Calu3 (cell line): ENCODE measurements around the gene PPP2R2C. TPM values are rescaled to one million over a fixed set of nuclear protein-coding genes. Genes with fewer than 3 reads are reported as not detected.

Experiments
- BruUV-seq: library from RNA; stranded (reverse); fragments of 400-500 nt; replicated peaks from 2 replicates; lab custom pipeline; 2021; lab: Mats Ljungman, UMichigan
- CTCF ChIA-PET: fragments of 300-600 bp; sonication (Branson Sonifier 250); formaldehyde crosslinking; loops from one replicate; lab custom pipeline; 2022; ENCODE audit warnings: antibody characterized with exemption; lab: Charles Lee
- DNase-seq: peaks from one replicate; pipeline ENCODE4 v3.0.0; 2022
- H3K27ac Mint-ChIP-seq: one replicate; pipeline ENCODE4 v1.8.0; 2022; ENCODE audit warnings: mixed read lengths; ENCODE audit not compliant: unreplicated experiment
- H3K27me3 Mint-ChIP-seq: one replicate; pipeline ENCODE4 v1.8.0; 2022; ENCODE audit warnings: mixed read lengths; ENCODE audit not compliant: unreplicated experiment
- H3K36me3 Mint-ChIP-seq: one replicate; pipeline ENCODE4 v1.8.0; 2022; ENCODE audit warnings: mild to moderate bottlenecking, moderate library complexity, mixed read lengths; ENCODE audit not compliant: insufficient read depth, unreplicated experiment
- H3K4me1 Mint-ChIP-seq: one replicate; pipeline ENCODE4 v1.8.0; 2022; ENCODE audit warnings: mild to moderate bottlenecking, low read depth, mixed read lengths; ENCODE audit not compliant: unreplicated experiment
- H3K4me3 Mint-ChIP-seq: one replicate; pipeline ENCODE4 v1.8.0; 2022; ENCODE audit warnings: mild to moderate bottlenecking, low read depth, moderate library complexity, mixed read lengths; ENCODE audit not compliant: unreplicated experiment
- H3K9me3 Mint-ChIP-seq: one replicate; pipeline ENCODE4 v1.8.0; 2022; ENCODE audit warnings: low read depth, mixed read lengths; ENCODE audit not compliant: unreplicated experiment
- intact Hi-C: fragments of 100-400 bp; cut with micrococcal nuclease; formaldehyde crosslinking; loops from one replicate; pipeline ENCODE4 v1.10.0; 2022; ENCODE audit not compliant: unreplicated experiment
- total RNA-seq: library from RNA; stranded (reverse); gene quantifications from 2 replicates; pipeline ENCODE4 v1.2.3, GENCODE V29; 2022
- TF ChIP-seq, protein P1 (sequence below): fragments of 200-600 bp; IDR thresholded peaks from one replicate; pipeline ENCODE4 v1.8.0; 2022; ENCODE audit warnings: antibody characterized with exemption; ENCODE audit not compliant: unreplicated experiment

Gene PPP2R2C
- total RNA-seq, 1 experiment from 2014 or later: 9.4 TPM

DNA sequence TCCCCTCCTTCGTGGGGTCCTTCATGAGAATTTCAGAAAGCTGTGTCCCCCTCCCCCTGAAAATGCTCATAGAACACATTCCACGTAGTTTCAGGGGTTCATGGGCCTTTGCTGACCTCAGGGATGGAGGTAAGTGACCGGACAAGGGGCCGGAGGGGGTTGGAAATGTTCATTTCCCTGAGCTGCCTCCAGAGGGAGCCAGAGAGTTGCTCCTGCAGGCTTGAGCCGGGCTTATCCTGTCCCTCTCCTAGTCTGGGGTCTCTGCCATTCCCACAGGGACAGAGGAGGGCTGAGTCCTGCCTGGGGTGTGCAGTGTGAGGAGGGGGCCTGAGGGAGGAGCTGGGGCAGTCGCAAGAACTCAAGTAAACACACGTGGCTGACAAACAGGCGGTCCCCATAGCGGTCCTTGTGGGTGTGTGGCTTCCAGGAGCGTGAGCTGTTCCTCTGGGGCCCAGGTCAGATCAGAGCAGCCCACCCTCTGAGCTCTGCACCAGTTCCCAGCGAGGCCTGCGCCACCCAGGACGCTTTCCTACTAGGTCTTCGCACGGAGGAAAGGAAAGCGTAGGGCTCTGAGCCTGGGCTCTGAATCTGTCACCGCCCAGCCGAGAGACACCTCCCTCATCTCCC lies 140.3 kb downstream of the PPP2R2C start:
- peak; percentile 59 for DNase-seq
- no TSS peak for BruUV-seq
- Mint-ChIP-seq H3K27ac (no peak overlapping the region), H3K36me3 (peaks cover 4% of the 10 kb centered on the region), H3K9me3 (no peaks in the 10 kb centered on the region), H3K27me3 (peaks cover 13% of the 10 kb centered on the region), H3K4me1 (peaks cover 2% of the 10 kb centered on the region), H3K4me3 (no peak overlapping the region)
- intact Hi-C loops: no loop called here
- TF ChIP-seq, protein P1, sequence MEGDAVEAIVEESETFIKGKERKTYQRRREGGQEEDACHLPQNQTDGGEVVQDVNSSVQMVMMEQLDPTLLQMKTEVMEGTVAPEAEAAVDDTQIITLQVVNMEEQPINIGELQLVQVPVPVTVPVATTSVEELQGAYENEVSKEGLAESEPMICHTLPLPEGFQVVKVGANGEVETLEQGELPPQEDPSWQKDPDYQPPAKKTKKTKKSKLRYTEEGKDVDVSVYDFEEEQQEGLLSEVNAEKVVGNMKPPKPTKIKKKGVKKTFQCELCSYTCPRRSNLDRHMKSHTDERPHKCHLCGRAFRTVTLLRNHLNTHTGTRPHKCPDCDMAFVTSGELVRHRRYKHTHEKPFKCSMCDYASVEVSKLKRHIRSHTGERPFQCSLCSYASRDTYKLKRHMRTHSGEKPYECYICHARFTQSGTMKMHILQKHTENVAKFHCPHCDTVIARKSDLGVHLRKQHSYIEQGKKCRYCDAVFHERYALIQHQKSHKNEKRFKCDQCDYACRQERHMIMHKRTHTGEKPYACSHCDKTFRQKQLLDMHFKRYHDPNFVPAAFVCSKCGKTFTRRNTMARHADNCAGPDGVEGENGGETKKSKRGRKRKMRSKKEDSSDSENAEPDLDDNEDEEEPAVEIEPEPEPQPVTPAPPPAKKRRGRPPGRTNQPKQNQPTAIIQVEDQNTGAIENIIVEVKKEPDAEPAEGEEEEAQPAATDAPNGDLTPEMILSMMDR: peak; percentile 68
- CTCF ChIA-PET: interaction anchor here (0.6 to 1.4 kb wide), 3 partner anchors 81 to 751 kb away, joined by 3 to 5 read pairs (median 4); no protein-coding TSS in a partner anchor

DNA sequence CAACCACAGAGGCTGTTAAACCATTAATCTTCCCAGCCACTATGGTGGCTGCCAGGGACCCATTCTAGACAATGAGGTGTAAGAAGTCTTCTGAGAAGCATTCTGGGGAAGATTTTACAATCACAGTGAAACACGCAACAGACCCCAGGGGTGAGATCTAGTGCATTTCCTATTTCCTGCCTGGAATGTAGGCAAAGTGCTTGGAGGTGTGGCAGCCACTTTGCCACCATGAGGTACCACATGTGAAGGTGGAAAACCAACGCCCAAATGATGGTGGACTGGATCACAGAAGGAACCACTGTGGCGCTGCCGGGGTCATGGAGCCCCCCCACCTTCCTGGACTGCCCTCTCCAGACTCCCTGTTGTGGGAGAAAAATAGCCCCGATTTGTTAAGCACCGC lies 140.9 kb downstream of the PPP2R2C start:
- no TSS peak for BruUV-seq
- TF ChIP-seq, protein P1: no peak
- no peak for DNase-seq
- Mint-ChIP-seq H3K9me3 (no peaks in the 10 kb centered on the region), H3K4me3 (no peak overlapping the region), H3K27ac (no peak overlapping the region), H3K36me3 (peaks cover 4% of the 10 kb centered on the region), H3K27me3 (peaks cover 13% of the 10 kb centered on the region), H3K4me1 (no peaks in the 10 kb centered on the region)
- CTCF ChIA-PET: interaction anchor here (0.6 to 2.4 kb wide), 14 partner anchors 13 to 752 kb away, joined by 3 to 11 read pairs (median 4); no protein-coding TSS in a partner anchor
- intact Hi-C loops: no loop called here

- Mint-ChIP-seq H3K36me3 (peaks cover 4% of the 10 kb centered on the region), H3K27ac (no peak overlapping the region), H3K4me1 (no peaks in the 10 kb centered on the region), H3K4me3 (no peak overlapping the region), H3K27me3 (peaks cover 13% of the 10 kb centered on the region), H3K9me3 (no peaks in the 10 kb centered on the region)
- peak; percentile 40 for DNase-seq
- TF ChIP-seq, protein P1: peak; percentile 67
- intact Hi-C loops: no loop called here
- CTCF ChIA-PET: interaction anchor here (0.6 to 2.4 kb wide), 14 partner anchors 13 to 335 kb away, joined by 3 to 11 read pairs (median 4); partner anchors contain the start of gene JAKMIP1
- no TSS peak for BruUV-seq
Measured at GRCh38 chr4:6331018-6331417, 141.4 kb downstream of the PPP2R2C start.

DNA sequence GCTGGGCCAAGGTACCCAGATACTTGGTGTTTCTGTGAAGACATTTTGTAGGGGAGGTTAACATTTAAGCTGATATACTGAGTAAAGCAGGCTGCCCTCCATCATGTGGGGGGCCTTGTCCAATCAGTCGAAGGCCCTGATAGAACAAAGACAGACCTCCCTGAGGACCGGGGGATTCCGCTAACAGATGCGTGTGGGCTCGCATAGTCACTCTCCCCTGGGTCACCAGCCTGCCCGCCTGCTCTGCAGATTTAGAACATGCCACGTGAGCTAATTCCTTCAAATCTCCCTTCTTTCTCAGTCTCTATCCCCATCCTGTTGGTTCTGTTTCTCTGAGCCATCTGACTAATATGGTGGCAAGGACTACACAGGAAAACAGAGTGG lies 142.0 kb downstream of the PPP2R2C start:
- Mint-ChIP-seq H3K4me1 (no peaks in the 10 kb centered on the region), H3K27ac (no peak overlapping the region), H3K4me3 (no peak overlapping the region), H3K36me3 (peaks cover 4% of the 10 kb centered on the region), H3K9me3 (no peaks in the 10 kb centered on the region), H3K27me3 (peaks cover 9% of the 10 kb centered on the region)
- no TSS peak for BruUV-seq
- CTCF ChIA-PET: interaction anchor here (0.6 to 2.4 kb wide), 8 partner anchors 14 to 217 kb away, joined by 3 to 11 read pairs (median 3); partner anchors contain the start of gene JAKMIP1
- no peak for DNase-seq
- TF ChIP-seq, protein P1: no peak
- intact Hi-C loops: no loop called here
